NCI-H2171 treated with DMSO at 0.1 percent for 48 hours (cell line): ENCODE data around the gene GPC3.
A peak's percentile ranks its signal among the peaks of the same experiment; 100 is the strongest.
"Not testable (repeated sequence)": the region's sequence is repeated elsewhere in the genome, so short reads cannot be mapped to it uniquely, and the experiment has no call there.

Experiments used
- DNase-seq: peaks from one replicate; lab custom pipeline; 2025; lab: John Stamatoyannopoulos, UW

The GPC3 gene

DNA sequence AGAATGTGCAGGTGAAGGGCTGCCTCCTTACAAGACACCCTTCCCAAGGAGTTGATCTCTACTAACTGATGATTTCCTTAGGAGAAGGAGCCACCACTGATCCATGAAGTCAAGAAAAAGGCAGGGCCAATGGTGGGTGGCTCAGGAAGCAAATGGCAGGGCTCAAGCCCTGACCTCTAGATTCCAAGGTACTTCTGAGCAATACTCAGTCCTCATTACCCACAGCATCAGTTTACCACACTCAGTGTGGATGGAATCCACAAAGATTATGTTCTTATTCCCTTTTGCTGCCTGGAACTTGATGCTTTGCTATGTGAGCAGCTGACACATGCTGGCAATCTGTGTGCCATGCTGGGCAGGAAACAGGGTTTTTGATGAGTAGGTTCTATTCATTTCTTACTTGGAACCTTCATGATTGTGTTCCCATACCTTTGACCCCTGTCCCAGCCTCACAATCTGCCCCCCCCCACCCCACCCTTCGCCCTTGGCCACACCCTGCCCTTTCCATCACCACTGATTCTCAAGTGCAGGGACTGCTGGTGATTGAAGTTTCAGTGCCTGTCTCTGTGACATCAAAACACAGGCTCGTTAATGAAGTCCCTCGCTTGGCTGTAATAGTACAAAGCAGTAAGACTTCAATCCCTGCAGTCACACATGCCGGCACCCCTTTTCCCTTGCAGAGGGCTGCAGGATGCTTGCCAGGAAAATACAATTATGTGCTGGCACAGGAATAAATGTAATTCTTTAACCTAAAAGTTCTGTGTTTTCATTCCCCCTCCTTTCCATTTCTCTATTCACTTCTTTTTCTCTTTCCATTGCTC, 434.5 kb downstream of the GPC3 start:
- DNase-seq = no peak

GRCh38 chrX:133549295-133549933, 436.0 kb downstream of the GPC3 start:
- no peak for DNase-seq

GRCh38 chrX:133546441-133546840, 439.0 kb downstream of the GPC3 start:
- no peak for DNase-seq

GRCh38 chrX:133544778-133545177, 440.6 kb downstream of the GPC3 start:
- no peak for DNase-seq

DNA sequence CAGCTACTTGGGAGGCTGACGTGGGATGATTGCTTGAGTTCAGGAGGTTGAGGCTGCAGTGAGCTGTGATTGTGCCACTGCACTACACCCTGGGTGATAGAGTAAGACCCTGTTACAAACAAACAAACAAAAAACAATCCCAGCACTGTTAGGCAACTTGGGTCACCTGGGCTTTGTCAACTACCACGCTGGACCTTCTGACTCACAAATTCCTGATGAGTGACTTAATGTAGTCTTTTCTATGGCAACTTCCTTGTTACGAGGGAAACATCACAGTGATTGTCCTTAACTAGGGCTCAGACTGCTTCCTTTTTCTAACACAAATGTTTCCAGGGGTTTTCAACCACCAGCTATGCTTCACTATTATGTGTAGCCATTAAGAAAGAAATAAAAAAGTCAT, 441.3 kb downstream of the GPC3 start:
- DNase-seq = no peak

DNA sequence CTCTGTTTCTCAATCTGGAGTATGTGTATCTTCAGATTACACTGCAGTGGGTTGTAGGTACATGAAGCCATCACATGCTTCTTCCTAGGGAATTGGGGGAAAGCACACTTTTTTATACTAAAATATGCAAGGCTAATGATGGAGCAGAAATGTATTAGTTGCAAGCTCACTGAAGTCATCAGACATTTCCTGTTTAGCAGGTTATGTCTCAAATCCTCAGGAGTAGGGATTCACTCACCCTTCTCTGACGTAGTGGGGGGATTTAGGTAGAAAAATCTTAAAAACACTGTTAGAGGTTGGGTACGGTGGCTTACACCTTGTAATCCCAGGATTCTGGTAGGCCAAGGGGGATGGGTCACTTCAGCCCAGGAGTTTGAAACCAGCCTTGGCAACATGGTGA, 441.7 kb downstream of the GPC3 start:
- no peak for DNase-seq

- DNase-seq = peak; percentile 44
Measured at GRCh38 chrX:133542476-133542875, 442.9 kb downstream of the GPC3 start.

GRCh38 chrX:133541021-133541420, 444.4 kb downstream of the GPC3 start:
- no peak for DNase-seq

- peak; percentile 78 for DNase-seq
Measured at GRCh38 chrX:133538148-133538547, 447.2 kb downstream of the GPC3 start.

- DNase-seq = no peak
Measured at GRCh38 chrX:133537142-133537541, 448.3 kb downstream of the GPC3 start.

DNA sequence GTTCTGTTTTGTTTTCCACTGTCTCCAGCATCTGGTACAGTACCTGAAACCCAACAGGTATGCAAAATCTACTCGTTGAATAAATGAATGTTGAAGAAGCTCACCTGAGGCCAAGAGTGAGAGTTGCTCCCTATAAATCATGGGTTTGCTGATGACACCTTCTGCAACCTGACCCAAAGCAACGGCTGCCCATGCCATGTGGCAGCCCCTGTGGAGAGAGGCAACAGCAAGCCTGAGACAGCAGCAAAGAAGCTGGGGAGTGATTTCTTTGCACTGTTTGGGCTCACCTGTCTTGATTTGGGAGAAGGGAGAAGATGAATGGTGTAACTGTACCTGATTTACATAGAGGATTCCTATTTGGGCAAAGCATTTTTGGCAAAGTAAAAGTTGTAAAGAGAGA, 450.3 kb downstream of the GPC3 start:
- DNase-seq = peak; percentile 22

DNA sequence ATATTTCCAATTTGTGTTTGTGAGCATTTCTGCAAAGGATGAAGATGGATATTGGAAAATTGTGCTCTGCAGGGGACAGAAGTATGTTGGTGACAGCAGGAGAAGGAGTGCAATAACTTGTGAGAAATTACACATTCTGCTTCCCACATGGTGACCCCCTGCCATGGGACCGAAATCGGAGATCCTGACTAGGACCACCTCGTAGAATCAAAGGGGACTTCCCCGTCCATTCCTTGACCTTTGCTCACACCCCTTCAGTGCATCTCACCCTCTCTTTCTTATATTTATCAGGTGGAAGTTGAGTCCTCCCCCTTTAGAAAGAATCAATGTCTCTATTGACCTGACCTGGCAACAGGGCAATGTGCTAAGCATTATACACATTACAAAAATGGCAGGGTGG, 451.2 kb downstream of the GPC3 start:
- no peak for DNase-seq

- no peak for DNase-seq
Measured at GRCh38 chrX:133533249-133533648, 452.1 kb downstream of the GPC3 start.

DNA sequence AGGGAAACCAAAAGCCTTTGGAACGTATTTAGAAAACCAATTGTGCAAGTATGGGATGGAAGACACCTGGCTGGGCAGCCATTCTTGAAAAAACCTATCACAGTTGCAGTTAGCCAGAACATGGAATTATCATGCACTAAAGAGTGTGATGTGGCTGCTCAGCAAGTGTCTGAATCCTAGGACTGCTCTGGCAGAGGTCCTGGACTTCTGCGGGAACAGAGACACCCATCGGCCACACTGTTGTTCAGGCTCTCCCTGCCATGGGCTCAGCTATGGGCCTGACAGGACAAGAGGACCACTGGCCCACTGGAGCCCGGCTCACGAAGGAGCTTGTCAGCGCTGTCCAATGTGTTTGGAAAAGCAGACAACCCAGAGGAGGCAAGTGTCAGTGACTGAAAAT, 454.4 kb downstream of the GPC3 start:
- no peak for DNase-seq

DNA sequence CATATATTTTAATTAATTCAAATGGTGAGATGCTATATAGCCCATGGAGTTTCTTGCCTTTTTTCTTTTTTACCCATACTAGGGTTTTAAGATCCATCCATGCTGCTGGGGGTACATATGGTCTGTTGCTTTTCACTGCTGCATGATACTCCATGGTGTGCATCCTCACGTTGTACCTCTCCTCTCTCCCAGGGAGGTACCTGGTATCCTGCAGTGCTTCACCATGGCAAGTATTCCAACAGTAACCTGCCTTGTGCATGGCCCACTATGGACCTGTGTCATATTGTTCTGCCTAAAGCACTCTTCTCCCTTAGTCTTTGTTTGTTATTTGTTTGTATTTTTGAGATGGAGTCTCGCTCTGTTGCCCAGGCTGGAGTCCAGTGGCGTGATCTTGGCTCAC, 455.8 kb downstream of the GPC3 start:
- DNase-seq = no peak

GRCh38 chrX:133527825-133528224, 457.6 kb downstream of the GPC3 start:
- no peak for DNase-seq

- no peak for DNase-seq
Measured at GRCh38 chrX:133527415-133527814, 458.0 kb downstream of the GPC3 start.

- not testable (repeated sequence) for DNase-seq
Measured at GRCh38 chrX:133526773-133527172, 458.6 kb downstream of the GPC3 start.

DNA sequence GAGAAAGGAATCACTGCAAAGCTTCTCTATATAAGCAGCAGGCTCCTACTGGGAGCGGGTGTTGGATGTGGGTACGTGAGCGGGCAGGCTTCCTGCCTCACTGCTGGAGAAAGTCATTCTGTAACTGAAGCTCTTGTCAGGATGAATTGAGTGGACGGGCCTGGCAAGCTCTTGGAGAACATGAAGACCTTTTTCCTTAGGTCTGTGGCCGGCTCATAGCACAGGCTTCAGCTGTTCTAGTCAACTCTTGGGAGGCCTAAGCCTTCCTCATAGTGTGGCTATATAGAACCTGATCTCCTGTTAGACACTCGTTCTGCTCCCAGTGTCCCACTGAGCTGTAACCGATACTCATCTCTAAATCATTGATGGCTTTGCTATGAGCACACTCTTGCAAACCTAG, 461.9 kb downstream of the GPC3 start:
- no peak for DNase-seq

DNA sequence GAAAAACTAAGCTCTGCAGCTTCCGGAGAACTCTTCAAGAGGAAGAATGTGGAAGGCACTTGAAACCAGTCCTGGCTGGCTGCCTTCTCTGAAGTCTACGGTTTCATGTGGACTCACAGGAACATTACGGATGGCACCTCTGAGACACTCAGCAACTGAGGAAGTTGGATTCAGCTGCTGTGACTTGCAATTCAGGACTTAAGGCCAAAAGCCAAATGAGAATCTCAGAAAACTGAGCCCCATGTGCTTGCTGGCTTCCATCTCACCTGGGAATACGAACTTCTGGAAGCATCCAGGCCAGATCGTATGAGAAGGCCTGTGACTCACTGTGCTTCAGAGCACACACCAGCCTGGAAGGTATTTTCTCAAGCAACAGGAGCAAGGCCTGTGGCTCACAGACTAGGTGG, 462.3 kb downstream of the GPC3 start:
- DNase-seq = no peak

DNA sequence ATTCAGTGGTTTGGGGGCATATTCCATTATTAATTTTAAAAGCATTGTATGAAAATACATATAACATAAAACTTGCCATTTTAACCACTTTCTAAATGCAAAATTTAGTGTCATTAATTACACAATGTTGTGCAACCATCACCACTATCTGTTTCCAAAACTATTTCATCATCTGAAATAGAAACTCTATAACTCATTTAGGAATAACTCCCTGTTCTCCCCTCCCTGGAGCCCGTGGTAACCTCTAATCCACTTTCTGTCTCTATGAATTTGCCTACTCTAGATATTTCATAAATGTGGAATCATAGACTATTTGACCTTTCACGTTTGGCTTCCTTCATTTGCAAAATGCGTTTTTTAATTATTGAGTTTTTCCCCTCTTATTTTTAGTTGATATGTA, 468.7 kb downstream of the GPC3 start:
- DNase-seq = no peak

DNA sequence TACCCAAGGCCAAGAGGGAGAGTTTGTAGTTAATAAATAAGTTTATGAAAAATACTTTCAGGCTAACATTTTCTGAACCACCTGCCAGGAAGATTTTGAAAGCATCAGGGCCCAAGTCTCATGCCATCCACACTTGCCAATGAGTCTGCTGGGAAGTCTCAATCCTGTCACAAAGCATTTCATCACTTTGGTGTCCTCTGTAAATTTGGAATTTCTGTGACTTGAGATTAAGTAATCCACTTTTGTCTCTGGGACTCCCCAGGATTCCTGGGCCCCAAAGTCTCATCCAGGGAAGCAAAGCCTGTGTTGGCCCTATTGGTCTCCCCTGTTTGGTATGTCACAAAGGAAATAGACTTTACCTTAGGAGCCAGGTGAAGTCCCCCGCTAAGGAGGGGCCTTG, 470.9 kb downstream of the GPC3 start:
- no peak for DNase-seq

DNA sequence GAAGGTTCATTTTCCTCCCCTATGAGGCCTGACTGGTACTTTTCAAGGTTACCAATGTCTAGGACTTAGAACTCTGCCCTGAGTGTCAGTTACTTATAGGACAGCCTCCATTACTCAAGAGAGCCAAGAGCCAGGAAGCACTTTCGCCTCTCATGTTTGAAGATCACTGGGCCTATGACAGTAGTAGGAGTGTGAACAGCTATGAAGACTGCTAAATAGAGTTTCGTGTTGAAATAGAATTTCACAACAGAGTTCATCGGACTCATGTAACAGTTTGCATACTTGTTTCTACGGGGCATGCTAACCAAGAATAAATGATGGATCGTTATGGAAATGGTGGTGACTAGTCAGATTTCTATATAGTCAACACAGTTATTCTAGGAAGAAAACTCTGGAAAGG, 472.3 kb downstream of the GPC3 start:
- DNase-seq = no peak

DNA sequence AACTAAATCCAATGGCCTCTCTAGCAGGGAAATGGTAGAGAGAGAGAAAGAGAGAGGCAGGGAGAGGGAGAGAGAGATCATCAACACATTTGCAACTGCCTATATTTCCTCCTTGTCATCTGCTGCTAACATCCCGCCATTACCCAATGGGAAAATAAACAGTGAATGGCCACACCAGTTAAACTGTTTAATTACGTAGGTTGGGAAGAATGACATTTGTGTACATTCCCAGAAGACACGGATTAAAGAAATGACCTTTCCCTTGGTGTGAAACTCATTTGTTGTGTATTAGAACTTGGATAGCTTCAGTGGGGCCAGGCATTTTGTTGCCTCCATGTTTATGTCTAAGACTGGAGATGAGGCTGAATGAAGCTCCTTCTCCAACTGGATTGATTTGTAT, 474.4 kb downstream of the GPC3 start:
- no peak for DNase-seq
